Esophagus muscularis mucosa (tissue), 4 donors: ENCODE results near the gene RNF220. TPM values are rescaled to one million over a fixed set of nuclear protein-coding genes. Genes with fewer than 3 reads are reported as not detected.

Experiments used
- DNase-seq: peaks from one replicate; pipeline ENCODE4 v3.0.0-alpha.2; 2017; ENCODE audit errors: extremely low spot score
- H3K27ac ChIP-seq, 4 donors: fragments of 200-600 bp; sonication (generic); replicated peaks in 1 of 4; 1 replicate in 3 of 4; 2 replicates in 1 of 4; pipeline ENCODE4 v1.5.1; 2016 to 2019; ENCODE audit warnings: mild to moderate bottlenecking in 1 of 4
- H3K27me3 ChIP-seq, 4 donors: fragments of 200-600 bp; sonication (generic); one replicate each; pipeline versions ENCODE4 v1.5.1 to v1.6.0; 2016 to 2019
- H3K36me3 ChIP-seq, 4 donors: fragments of 200-600 bp; sonication (generic); one replicate each; pipeline ENCODE4 v1.5.1; 2016 to 2019
- H3K4me1 ChIP-seq, 4 donors: fragments of 200-600 bp; sonication (generic); one replicate each; pipeline ENCODE4 v1.5.1; 2016 to 2019
- H3K4me3 ChIP-seq, 4 donors: fragments of 200-600 bp; sonication (generic); 1 replicate in 2 of 4; 2 replicates in 2 of 4; pipeline ENCODE4 v1.5.1; 2016 to 2019; ENCODE audit warnings: mild to moderate bottlenecking in 4 of 4, moderate library complexity in 1 of 4
- H3K9me3 ChIP-seq, 4 donors: fragments of 200-600 bp; sonication (generic); 1 replicate in 3 of 4; 2 replicates in 1 of 4; pipeline ENCODE4 v1.5.1; 2016 to 2019
- EP300 ChIP-seq: sonication (generic); formaldehyde crosslinking; IDR thresholded peaks from one replicate; pipeline ENCODE4 v1.6.1; 2017; ENCODE audit warnings: antibody characterized with exemption
- POLR2A ChIP-seq: fragments of 450-650 bp; IDR thresholded peaks from one replicate; pipeline ENCODE4 v1.6.1; 2017; ENCODE audit warnings: antibody characterized with exemption, moderate library complexity, mild to moderate bottlenecking, low read depth
- POLR2AphosphoS5 ChIP-seq, 2 donors: sonication (generic); formaldehyde crosslinking; IDR thresholded peaks; one replicate each; pipeline ENCODE4 v1.6.1; 2017; ENCODE audit warnings: antibody characterized with exemption in 2 of 2
- WGBS: methylation state at CpG from one replicate; pipeline ENCODE4 v1.1.5; 2018; 5-methylcytosine and 5-hydroxymethylcytosine counted together
- intact Hi-C: fragments of 100-400 bp; cut with DNase I; formaldehyde crosslinking; loops from one replicate; pipeline ENCODE4 v1.15.1; 2023
- total RNA-seq, 4 donors: library from RNA; depleted of rRNA; stranded (reverse); fragments of >200 nt; gene quantifications; one replicate each; pipeline versions ENCODE4 v1.1.0 to v1.2.1, GENCODE V29; 2016
- TF ChIP-seq, protein P1 (sequence below), 3 experiments: fragments of 200-600 bp in 2 of 3; fragments of 450-650 bp in 1 of 3; sonication (generic) in 2 of 3; IDR thresholded peaks; one replicate each; pipeline ENCODE4 v1.5.1; 2017 to 2019; ENCODE audit warnings: antibody characterized with exemption in 3 of 3, mild to moderate bottlenecking in 2 of 3, moderate library complexity in 1 of 3

The RNF220 gene
- total RNA-seq, 4 donors from 2014 or later: 112 to 157 (median 126) TPM

DNA sequence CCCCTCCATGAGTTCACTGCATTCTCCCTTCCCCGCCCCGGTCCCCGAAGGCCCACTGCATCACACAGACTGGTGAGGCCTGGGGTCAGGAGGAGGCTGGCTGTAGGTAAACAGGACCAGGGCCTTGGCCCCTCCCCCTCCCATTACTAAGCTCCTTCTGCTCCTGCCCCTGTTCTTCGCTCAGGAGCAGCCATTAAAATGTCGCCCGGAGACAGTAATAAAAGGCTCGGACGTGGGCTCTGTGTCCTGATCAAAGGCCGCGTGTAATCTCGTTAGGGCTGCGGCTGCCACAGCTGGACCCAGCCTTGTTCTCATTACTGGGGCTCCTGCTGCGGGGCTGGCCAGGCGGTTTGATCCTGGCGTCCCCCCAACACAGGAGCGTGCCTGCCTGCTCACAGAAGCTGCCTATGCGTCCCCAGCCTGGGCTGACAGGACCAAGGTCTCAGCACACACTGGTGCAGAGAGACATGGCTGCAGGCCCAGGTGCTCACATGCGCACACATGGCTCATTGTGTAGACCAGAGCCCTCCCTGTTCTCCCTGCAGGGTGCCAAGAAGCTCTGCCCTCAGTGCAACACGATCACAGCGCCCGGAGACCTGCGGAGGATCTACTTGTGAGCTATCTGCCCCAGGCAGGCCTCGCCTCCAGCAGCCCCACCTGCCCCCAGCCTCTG, 245.2 kb downstream of the RNF220 start:
- Histone ChIP-seq H3K27me3 (no peaks in the 10 kb centered on the region), H3K4me3 (no peak overlapping the region), H3K9me3 (no peaks in the 10 kb centered on the region), H3K36me3 (peaks cover 21 to 86% (median 75%) of the 10 kb centered on the region in 4 donors), H3K27ac (no peak overlapping the region), H3K4me1 (peaks cover under 1 to 27% (median 22%) of the 10 kb centered on the region in 4 donors)
- intact Hi-C loops: loop anchor here (10.0 kb wide), 1 partner anchor 435 kb away; the partner anchor contains the start of gene DMAP1
- WGBS: 85% methylated on average over 21 of the region's 23 CpGs
- no peak for DNase-seq
- no peak for TF ChIP-seq POLR2A
- TF ChIP-seq POLR2AphosphoS5 (IDR thresholded peaks at IDR 0.05): no peak
- no peak for TF ChIP-seq EP300
- TF ChIP-seq, protein P1, sequence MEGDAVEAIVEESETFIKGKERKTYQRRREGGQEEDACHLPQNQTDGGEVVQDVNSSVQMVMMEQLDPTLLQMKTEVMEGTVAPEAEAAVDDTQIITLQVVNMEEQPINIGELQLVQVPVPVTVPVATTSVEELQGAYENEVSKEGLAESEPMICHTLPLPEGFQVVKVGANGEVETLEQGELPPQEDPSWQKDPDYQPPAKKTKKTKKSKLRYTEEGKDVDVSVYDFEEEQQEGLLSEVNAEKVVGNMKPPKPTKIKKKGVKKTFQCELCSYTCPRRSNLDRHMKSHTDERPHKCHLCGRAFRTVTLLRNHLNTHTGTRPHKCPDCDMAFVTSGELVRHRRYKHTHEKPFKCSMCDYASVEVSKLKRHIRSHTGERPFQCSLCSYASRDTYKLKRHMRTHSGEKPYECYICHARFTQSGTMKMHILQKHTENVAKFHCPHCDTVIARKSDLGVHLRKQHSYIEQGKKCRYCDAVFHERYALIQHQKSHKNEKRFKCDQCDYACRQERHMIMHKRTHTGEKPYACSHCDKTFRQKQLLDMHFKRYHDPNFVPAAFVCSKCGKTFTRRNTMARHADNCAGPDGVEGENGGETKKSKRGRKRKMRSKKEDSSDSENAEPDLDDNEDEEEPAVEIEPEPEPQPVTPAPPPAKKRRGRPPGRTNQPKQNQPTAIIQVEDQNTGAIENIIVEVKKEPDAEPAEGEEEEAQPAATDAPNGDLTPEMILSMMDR (IDR thresholded peaks at IDR 0.05): no peak

DNA sequence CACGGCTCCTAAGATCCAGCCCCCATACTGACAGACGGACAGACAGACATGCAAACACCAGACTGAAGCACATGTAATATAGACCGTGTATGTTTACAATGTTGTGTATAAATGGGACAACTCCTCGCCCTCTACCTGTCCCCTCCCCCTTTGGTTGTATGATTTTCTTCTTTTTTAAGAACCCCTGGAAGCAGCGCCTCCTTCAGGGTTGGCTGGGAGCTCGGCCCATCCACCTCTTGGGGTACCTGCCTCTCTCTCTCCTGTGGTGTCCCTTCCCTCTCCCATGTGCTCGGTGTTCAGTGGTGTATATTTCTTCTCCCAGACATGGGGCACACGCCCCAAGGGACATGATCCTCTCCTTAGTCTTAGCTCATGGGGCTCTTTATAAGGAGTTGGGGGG, 246.0 kb downstream of the RNF220 start:
- no peak for TF ChIP-seq POLR2A
- TF ChIP-seq POLR2AphosphoS5 (IDR thresholded peaks at IDR 0.05): no peak
- TF ChIP-seq, protein P1 (IDR thresholded peaks at IDR 0.05): no peak
- TF ChIP-seq EP300: no peak
- Histone ChIP-seq H3K4me1 (peaks cover 0 to 19% (median 14%) of the 10 kb centered on the region in 4 donors), H3K9me3 (no peaks in the 10 kb centered on the region), H3K27ac (peak overlapping the region in 1 of 4 donors; percentile 2), H3K4me3 (no peak overlapping the region), H3K36me3 (peaks cover 21 to 78% (median 68%) of the 10 kb centered on the region in 4 donors), H3K27me3 (no peaks in the 10 kb centered on the region)
- DNase-seq: no peak
- WGBS: 82% methylated on average over 8 of the region's 8 CpGs
- intact Hi-C loops: loop anchor here (10.0 kb wide), 1 partner anchor 436 kb away; the partner anchor contains the start of gene DMAP1

DNA sequence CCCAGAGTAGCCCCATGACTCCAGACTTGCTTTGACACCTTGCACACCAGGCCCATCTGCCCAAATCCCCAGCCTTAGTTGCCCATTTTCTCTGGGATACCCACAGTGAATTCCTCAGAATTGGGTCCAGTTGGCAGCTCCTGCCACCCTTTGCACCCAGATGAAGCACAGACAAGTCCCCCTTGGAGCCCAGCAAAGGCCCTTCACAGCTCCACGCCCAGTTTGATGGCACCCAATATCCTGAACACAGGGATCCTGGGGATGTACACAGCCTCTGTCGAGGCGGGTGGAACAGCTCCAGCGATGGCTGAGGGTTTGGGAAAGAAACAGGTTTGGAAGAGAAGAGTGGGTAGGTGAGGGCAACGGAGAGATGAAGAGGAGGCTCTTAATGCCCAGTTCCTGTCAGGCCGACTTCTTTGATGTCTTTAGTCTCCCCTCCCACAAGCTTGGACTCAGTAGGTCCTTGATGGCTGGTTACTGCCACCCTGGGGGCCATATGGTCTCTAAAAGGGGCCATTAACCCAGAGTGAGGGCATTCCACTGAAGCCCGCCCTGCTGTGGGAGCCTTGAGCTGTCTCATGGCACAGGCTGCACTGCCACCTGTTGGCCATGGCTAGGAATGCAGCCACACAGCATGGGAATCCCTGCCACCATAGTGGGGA, 247.5 kb downstream of the RNF220 start:
- WGBS: 47% methylated on average over 7 of the region's 7 CpGs
- no peak for TF ChIP-seq POLR2AphosphoS5 (IDR thresholded peaks at IDR 0.05)
- TF ChIP-seq, protein P1 (IDR thresholded peaks at IDR 0.05): peak; percentile 93 to 98 (median 97)
- H3K27me3 ChIP-seq: no peaks in the 10 kb centered on the region
- intact Hi-C loops: loop anchor here (2.0 to 10.0 kb wide), 2 partner anchors 44 to 438 kb away; partner anchors contain the start of gene DMAP1
- peak overlapping the region; percentile 2 to 31 (median 25) for H3K27ac ChIP-seq
- peaks cover 21 to 63% (median 55%) of the 10 kb centered on the region in 4 donors for H3K36me3 ChIP-seq
- no peaks in the 10 kb centered on the region for H3K9me3 ChIP-seq
- H3K4me3 ChIP-seq: no peak overlapping the region
- peaks cover 0 to 8% (median 2%) of the 10 kb centered on the region in 4 donors for H3K4me1 ChIP-seq
- DNase-seq: no peak

DNA sequence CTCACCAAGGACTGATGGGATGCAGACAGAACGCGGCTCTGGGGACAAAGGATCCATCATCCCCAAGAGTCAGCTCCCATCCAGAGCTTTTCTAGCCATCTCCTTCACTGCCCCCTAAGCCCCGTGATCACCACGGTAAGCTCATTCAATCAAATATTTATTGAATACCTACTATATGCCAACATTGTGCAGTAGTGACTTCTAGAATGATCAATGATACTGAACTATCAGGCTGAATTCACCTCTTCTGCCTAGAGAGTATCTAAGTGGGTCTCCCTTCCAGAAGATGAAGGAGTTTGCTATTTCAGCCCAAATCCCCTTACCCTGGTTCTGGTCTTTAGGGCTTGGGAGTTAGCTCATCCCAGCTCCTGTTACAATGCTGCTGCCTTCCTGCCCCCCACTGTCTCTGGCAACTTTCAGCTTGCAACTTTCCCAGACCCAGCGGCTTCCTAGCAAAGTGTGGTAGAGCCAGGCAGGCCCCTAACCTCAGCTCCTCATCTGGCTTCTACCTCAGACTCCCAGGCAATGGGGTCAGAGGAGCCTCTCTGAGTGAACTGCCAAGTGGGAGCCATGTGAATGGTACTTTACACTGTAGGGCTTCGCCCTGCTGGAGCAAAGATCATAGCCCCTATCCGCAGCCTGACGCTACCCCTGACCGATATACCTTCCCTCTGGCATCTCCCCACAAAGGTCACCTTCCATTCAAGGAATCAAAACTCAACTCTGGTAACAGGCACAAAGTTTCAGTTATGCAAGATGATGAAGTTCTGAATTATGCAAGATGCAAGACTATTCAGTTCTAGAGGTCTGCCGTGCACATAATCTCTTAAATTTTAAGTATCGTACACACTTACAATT, 248.3 kb downstream of the RNF220 start:
- Histone ChIP-seq H3K36me3 (peaks cover 21 to 56% (median 49%) of the 10 kb centered on the region in 4 donors), H3K4me1 (peaks cover 0 to 8% (median 2%) of the 10 kb centered on the region in 4 donors), H3K27ac (no peak overlapping the region), H3K4me3 (no peak overlapping the region), H3K9me3 (no peaks in the 10 kb centered on the region), H3K27me3 (no peaks in the 10 kb centered on the region)
- no peak for DNase-seq
- WGBS: 52% methylated on average over 8 of the region's 11 CpGs
- TF ChIP-seq, protein P1 (IDR thresholded peaks at IDR 0.05): peak in 2 of 3 experiments; percentile 1 to 3
- no peak for TF ChIP-seq EP300
- intact Hi-C loops: loop anchor here (2.0 to 10.0 kb wide), 2 partner anchors 45 to 439 kb away; partner anchors contain the start of gene DMAP1
